Erythroblast (primary cell): ENCODE data around the gene RHOBTB3.

Source experiments
- GATA1 ChIP-seq: IDR thresholded peaks from 2 replicates; pipeline ENCODE4 v1.6.1; 2011; ENCODE audit warnings: low read depth, mild to moderate bottlenecking, control low read depth, low read length, moderate library complexity
- POLR2A ChIP-seq: IDR thresholded peaks from 2 replicates; pipeline ENCODE4 v1.6.1; 2011; ENCODE audit warnings: mild to moderate bottlenecking, low read length

DNA sequence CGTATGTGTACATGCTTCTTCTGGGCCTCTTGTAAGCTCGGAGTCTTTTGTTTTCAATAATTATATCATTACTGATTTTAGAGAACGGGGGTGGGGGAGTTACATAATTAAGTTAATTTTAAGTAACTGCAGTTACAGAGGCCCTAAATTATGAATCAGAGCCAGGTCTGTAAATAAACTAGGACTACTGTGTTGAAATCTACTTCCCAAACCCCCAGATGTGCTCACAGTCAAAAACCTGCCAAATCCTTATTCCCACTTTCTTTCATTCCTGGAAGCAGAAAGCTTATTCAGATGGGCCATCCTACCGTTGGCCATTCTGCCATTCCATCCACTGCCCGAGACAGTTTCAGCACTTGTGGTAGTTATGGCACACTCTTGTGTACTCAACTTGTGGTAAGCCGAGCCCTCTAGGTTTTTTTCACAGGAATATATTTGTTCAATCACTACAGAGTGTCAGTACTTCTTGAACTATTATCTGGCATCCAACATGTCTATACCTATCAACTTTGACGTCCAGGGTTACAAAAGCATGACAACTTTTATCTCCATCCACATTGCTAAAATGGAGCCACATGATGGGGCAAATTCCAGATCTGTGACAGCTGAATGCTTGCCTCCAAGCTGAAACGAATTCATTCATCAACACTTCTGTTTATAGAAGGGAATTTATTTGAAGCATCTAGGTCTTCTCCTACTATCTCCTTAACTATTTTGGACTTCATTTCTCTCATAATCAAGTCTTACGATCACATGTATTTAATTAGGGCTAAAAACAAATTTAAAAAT is 53.6 kb downstream of the RHOBTB3 start:
- TF ChIP-seq GATA1 (no peak), POLR2A (no peak)
